ENCODE data around the gene ANKRD63. TPM values are rescaled to one million over a fixed set of nuclear protein-coding genes. Genes with fewer than 3 reads are reported as not detected.

The ANKRD63 gene
- total RNA-seq, 1 experiment from 2014 or later: 2.5 TPM

DNA sequence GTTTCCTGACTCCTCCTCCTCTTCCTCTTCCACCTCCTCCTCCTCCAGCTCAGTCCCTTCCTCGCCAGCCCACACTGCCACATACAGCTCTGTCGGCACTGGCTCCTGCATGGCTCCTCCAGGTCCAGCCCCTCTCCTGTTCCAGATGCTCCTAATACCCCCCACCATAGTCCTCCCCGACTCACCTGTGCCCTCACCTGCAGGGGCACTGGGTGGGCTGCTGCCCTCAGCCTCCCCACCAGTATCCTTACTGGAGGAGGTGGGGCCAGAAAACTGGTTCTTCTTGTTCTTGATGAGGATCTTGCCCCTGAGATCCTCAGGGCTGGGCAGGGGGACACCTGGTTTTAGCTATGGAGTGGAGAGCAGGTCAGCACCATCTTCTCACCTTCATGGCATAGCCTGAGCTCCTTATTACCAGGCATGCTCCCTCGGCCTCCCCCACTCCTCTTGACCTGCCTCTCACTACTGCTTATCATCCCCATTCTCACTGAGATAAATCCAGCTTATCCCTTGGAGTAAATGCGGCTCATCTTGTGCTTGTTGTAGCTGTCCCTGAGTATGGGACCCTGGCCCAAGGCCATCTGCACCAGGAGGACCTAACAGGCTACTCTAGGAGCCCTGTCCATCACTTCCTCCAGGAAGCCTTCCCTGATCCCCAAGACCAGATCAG, 13.8 kb upstream of the ANKRD63 start:
- no peak for DNase-seq (ENCODE audit: low spot score)
- no TSS peak for BruUV-seq (replicated peaks)

GRCh38 chr15:40295877-40296560, 13.2 kb upstream of the ANKRD63 start:
- TF ChIP-seq CTCF (conservative IDR thresholded peaks at IDR 0.05; ENCODE audit: low read depth, low read length) (no peak), EZH2 (IDR thresholded peaks at IDR 0.05; ENCODE audit: borderline replicate concordance, low read depth, low read length, poor library complexity, severe bottlenecking) (no peak)
- no peak overlapping the region for H3K27ac ChIP-seq (ENCODE audit: low read depth, low read length, poor library complexity, severe bottlenecking)
- no peak for DNase-seq (ENCODE audit: low spot score)
- ChIA-PET CTCF (no interaction called here), POLR2A (ENCODE audit: low non-redundant PET) (no interaction called here)
- H3K4me1 ChIP-seq (ENCODE audit: insufficient read depth, low read length, poor library complexity, severe bottlenecking): peaks cover 8% of the 10 kb centered on the region
- no peaks in the 10 kb centered on the region for H3K9me3 ChIP-seq (ENCODE audit: low read depth, low read length, poor library complexity, severe bottlenecking)
- H3K36me3 ChIP-seq (ENCODE audit: insufficient read depth, low read length, poor library complexity, severe bottlenecking): no peaks in the 10 kb centered on the region
- no peaks in the 10 kb centered on the region for H3K27me3 ChIP-seq (replicated peaks; ENCODE audit: insufficient read depth, low read depth, low read length, poor library complexity)
- no TSS peak for BruUV-seq (replicated peaks)
- no peak overlapping the region for H3K4me3 ChIP-seq (ENCODE audit: low read depth, low read length, poor library complexity, severe bottlenecking)
- intact Hi-C loops (cut with micrococcal nuclease; ENCODE audit: unreplicated experiment): no loop called here

More for the DNA sequence above, 13.8 kb upstream of the ANKRD63 start:
- H3K27me3 ChIP-seq (replicated peaks; ENCODE audit: insufficient read depth, low read depth, low read length, poor library complexity): no peaks in the 10 kb centered on the region
- no peaks in the 10 kb centered on the region for H3K36me3 ChIP-seq (ENCODE audit: insufficient read depth, low read length, poor library complexity, severe bottlenecking)
- no peak for TF ChIP-seq EZH2 (IDR thresholded peaks at IDR 0.05; ENCODE audit: borderline replicate concordance, low read depth, low read length, poor library complexity, severe bottlenecking)
- no peak for TF ChIP-seq CTCF (conservative IDR thresholded peaks at IDR 0.05; ENCODE audit: low read depth, low read length)
- H3K27ac ChIP-seq (ENCODE audit: low read depth, low read length, poor library complexity, severe bottlenecking): no peak overlapping the region
- ChIA-PET POLR2A (ENCODE audit: low non-redundant PET) (no interaction called here), CTCF (no interaction called here)
- intact Hi-C loops (cut with micrococcal nuclease; ENCODE audit: unreplicated experiment): no loop called here
- H3K4me1 ChIP-seq (ENCODE audit: insufficient read depth, low read length, poor library complexity, severe bottlenecking): peaks cover 1% of the 10 kb centered on the region
- H3K9me3 ChIP-seq (ENCODE audit: low read depth, low read length, poor library complexity, severe bottlenecking): no peaks in the 10 kb centered on the region
- no peak overlapping the region for H3K4me3 ChIP-seq (ENCODE audit: low read depth, low read length, poor library complexity, severe bottlenecking)

GRCh38 chr15:40295297-40295696, 12.4 kb upstream of the ANKRD63 start:
- TF ChIP-seq CTCF (conservative IDR thresholded peaks at IDR 0.05; ENCODE audit: low read depth, low read length) (no peak), EZH2 (IDR thresholded peaks at IDR 0.05; ENCODE audit: borderline replicate concordance, low read depth, low read length, poor library complexity, severe bottlenecking) (no peak)
- no peak for DNase-seq (ENCODE audit: low spot score)
- ChIA-PET POLR2A (ENCODE audit: low non-redundant PET) (no interaction called here), CTCF (interaction anchor here (0.6 kb wide), 1 partner anchor 1170 kb away, joined by 3 read pairs; no protein-coding TSS in a partner anchor)
- no peaks in the 10 kb centered on the region for H3K27me3 ChIP-seq (replicated peaks; ENCODE audit: insufficient read depth, low read depth, low read length, poor library complexity)
- BruUV-seq (replicated peaks): no TSS peak
- no peak overlapping the region for H3K27ac ChIP-seq (ENCODE audit: low read depth, low read length, poor library complexity, severe bottlenecking)
- H3K4me3 ChIP-seq (ENCODE audit: low read depth, low read length, poor library complexity, severe bottlenecking): no peak overlapping the region
- intact Hi-C loops (cut with micrococcal nuclease; ENCODE audit: unreplicated experiment): no loop called here
- H3K9me3 ChIP-seq (ENCODE audit: low read depth, low read length, poor library complexity, severe bottlenecking): no peaks in the 10 kb centered on the region
- no peaks in the 10 kb centered on the region for H3K36me3 ChIP-seq (ENCODE audit: insufficient read depth, low read length, poor library complexity, severe bottlenecking)
- H3K4me1 ChIP-seq (ENCODE audit: insufficient read depth, low read length, poor library complexity, severe bottlenecking): peaks cover 15% of the 10 kb centered on the region

Measured in A673 (cell line).